Measurements from ENCODE around the gene PBX2.
A peak's percentile ranks its signal among the peaks of the same experiment; 100 is the strongest.

The PBX2 gene

DNA sequence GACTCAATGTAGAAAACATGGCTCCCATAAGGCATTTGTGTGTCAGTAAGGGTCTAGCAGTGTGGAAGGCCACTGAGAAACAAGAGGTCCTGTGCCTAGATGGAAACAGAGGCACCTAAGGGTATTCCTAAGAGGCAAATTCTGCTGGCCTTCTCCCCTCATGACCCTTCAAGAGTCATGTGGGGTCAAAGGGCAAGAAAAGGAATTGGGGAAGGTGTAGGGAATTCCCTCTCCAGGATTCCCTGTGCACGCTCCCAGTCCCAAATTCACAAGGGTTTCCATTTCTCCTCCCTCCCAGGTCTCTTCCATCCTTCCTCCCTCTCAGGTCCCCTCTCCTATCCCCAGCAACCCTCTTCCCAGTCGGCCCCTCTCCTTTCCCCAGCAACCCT is 14.7 kb downstream of the PBX2 start:
- no peak for DNase-seq (ENCODE audit: low read depth in 1 of 2, low spot score in 1 of 2)

GRCh38 chr6:32174416-32174815 is 15.6 kb downstream of the PBX2 start:
- no peak for DNase-seq (ENCODE audit: low read depth in 1 of 2, low spot score in 1 of 2)

GRCh38 chr6:32173051-32173727 is 16.8 kb downstream of the PBX2 start:
- DNase-seq (ENCODE audit: low read depth in 1 of 2, low spot score in 1 of 2): no peak

DNA sequence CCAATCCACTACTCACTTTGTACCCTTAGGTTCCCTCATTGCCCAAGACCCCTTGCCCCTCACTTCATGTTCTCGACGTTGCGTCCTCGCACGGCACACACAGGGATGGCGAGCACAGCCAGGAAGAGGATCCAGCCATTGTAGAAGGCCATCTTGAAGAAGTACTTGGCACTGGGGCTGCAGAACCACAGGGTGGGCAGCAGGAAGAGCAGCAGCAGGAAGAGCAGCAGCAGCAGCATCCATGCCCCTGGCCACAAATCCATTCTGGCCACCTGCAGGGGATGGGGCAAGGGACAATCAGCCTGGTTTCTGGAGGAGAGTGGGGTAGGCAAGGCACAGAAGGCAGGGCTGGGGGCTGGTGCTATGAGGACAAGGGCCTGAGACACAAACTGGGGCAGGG is 18.8 kb downstream of the PBX2 start:
- DNase-seq (ENCODE audit: low read depth in 1 of 2, low spot score in 1 of 2): no peak

DNA sequence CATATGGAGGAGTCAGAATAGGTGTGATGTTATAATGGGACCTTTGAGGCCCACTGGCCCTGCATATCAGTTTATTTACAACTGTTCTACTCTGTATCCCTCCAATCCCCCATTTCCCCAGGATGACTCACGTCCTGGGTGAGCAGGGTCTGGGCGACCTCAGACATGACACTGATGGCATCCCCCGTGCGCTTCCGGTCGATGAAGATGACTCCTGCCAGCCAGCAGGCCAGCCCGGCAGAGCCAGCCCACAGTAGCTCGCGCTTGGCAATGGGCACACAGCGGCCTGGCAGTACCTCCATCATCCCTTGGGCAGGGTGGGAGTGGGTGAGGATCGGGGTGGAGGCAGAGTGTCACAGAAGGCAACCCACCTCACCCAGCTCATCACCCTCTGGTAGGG is 19.7 kb downstream of the PBX2 start:
- DNase-seq (ENCODE audit: low read depth in 1 of 2, low spot score in 1 of 2): no peak

DNA sequence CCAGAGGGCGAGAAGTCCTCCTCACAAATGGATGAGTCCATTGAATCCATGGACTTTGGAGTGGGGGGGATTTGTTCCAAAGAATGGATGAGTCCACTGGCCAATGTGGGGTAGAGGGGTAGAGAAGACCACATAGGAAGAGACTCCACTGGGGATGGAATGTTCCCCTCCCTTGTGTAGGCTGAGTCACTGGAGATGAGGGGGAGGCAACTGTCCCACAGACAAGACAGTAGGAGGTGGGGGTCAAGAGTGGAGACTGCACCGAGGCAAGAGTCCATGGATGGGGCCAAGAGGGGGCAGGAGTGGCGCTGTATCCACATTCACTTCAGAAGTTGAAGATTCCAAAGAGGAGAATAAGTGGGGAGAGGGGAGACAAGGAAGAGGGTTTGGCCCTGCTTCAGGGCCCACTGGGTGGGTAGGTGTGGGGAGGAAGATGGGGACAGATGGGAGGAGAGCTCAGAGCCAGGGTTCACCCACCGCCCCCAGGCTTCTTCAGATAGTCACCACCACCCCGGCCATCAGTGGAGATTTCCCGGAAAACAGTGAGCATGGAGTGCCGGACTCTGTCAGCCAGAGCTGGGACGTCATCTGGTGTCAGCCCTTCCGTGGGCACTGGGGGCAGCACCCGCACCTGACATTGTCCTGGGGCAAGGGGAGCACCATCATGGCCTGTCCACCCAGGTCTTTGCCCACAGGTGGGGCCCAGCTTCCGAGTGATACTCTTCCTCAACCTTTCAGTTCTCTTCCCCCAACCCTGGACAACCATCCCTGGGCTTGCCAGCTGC is 21.0 kb downstream of the PBX2 start:
- DNase-seq (ENCODE audit: low read depth in 1 of 2, low spot score in 1 of 2): no peak

- DNase-seq (ENCODE audit: low read depth in 1 of 2, low spot score in 1 of 2): no peak
Observed at GRCh38 chr6:32168350-32168749, 21.7 kb downstream of the PBX2 start.

- no peak for DNase-seq (ENCODE audit: low read depth in 1 of 2, low spot score in 1 of 2)
Observed at GRCh38 chr6:32167761-32168262, 22.2 kb downstream of the PBX2 start.

GRCh38 chr6:32167154-32167760 is 22.7 kb downstream of the PBX2 start:
- DNase-seq (ENCODE audit: low read depth in 1 of 2, low spot score in 1 of 2): no peak

- no peak for DNase-seq (ENCODE audit: low read depth in 1 of 2, low spot score in 1 of 2)
Observed at GRCh38 chr6:32166411-32167061, 23.5 kb downstream of the PBX2 start.

- DNase-seq (ENCODE audit: low read depth in 1 of 2, low spot score in 1 of 2): no peak
Observed at GRCh38 chr6:32164295-32164694, 25.7 kb downstream of the PBX2 start, which contains the start of gene EGFL8. Gene EGFL8 (plus strand): TSS chr6:32164595. CDS start chr6:32166166, 1,571 bp downstream.

DNA sequence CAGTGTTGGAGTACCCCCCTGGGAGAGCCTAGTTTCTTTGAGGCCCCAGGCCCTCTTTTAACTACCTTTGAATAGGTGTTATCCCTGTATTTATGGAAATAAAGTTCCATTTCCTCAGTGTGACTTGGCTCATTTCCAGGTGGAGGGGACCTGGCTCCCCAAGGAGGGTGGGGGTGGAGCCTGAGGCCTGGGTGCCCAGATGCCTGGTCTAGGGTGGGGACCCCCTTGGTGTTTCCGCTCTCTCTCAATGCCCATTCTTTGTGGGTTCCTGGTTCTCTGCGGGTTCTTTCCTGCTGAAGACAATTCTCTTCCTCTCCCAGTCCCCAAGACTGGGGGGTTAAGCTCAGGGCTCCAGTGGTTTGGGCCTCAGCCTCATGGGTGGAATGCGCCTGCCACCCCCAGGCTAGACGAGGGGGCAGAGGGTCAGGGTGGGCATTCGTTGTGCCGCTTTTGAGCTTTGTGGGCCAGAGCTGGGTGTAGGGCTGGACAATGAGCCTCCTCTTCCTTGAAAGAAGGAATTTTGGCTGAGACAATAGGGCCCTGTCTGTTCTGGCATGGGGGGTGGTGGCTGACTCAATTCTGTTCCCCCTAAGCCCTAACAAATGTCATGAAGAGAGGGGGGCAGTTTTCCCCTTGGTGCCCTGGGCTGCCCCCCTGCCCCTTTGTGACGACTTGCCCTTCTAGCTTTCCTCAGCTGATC is 26.3 kb downstream of the PBX2 start:
- DNase-seq (ENCODE audit: low read depth in 1 of 2, low spot score in 1 of 2): no peak

GRCh38 chr6:32158052-32158451 is 31.9 kb downstream of the PBX2 start:
- DNase-seq (ENCODE audit: low read depth in 1 of 2, low spot score in 1 of 2): no peak

- no peak for DNase-seq (ENCODE audit: low read depth in 1 of 2, low spot score in 1 of 2)
Observed at GRCh38 chr6:32156891-32157290, 33.1 kb downstream of the PBX2 start.

GRCh38 chr6:32154514-32155161 is 35.4 kb downstream of the PBX2 start:
- DNase-seq (ENCODE audit: low read depth in 1 of 2, low spot score in 1 of 2): peak in 1 of 2 donors; percentile 36

- peak; percentile 37 to 48 for DNase-seq (ENCODE audit: low read depth in 1 of 2, low spot score in 1 of 2)
Observed at GRCh38 chr6:32153564-32154513, 36.2 kb downstream of the PBX2 start, which contains the start of gene PPT2. Gene PPT2 (plus strand): TSS chr6:32154141. CDS start chr6:32154595, 454 bp downstream.

GRCh38 chr6:32152769-32153563 is 37.0 kb downstream of the PBX2 start:
- no peak for DNase-seq (ENCODE audit: low read depth in 1 of 2, low spot score in 1 of 2)

Measured in stimulated activated CD4-positive, alpha-beta T cell treated with anti-CD3 and anti-CD28 coated beads, Interleukin-15, amount 100 ng/mL, for 1 hour (primary cell).